Heart left ventricle (tissue), 16 donors: ENCODE data around the gene MCCC2. TPM values are rescaled to one million over a fixed set of nuclear protein-coding genes. Genes with fewer than 3 reads are reported as not detected.
"Not testable (repeated sequence)": the region's sequence is repeated elsewhere in the genome, so short reads cannot be mapped to it uniquely, and the experiment has no call there.

Experiments
- ATAC-seq, 4 donors: fragments of 200-7000 bp; cut with Tn5 transposase; one replicate each; pipeline ENCODE4 v1.9.1; 2020 to 2022; ENCODE audit warnings: moderate library complexity in 4 of 4, mild to moderate bottlenecking in 3 of 4, moderate number of reproducible peaks in 1 of 4
- DNase-seq, 5 donors: peaks; one replicate each; pipeline ENCODE4 v3.0.0-alpha.2; 2020
- H3K27ac ChIP-seq, 12 donors: fragments of 200-600 bp; sonication (generic) in 4 of 12; one replicate each; pipeline versions ENCODE4 v1.5.0 to v1.8.0; 2016 to 2022; ENCODE audit warnings: mild to moderate bottlenecking in 2 of 12
- H3K27me3 ChIP-seq, 9 donors: fragments of 200-600 bp; sonication (generic) in 2 of 9; one replicate each; pipeline versions ENCODE4 v1.5.1 to v1.8.0; 2016 to 2022; ENCODE audit warnings: mild to moderate bottlenecking in 3 of 9
- H3K36me3 ChIP-seq, 9 donors: fragments of 200-600 bp; sonication (generic) in 2 of 9; one replicate each; pipeline versions ENCODE4 v1.5.0 to v1.8.0; 2018 to 2022; ENCODE audit warnings: mild to moderate bottlenecking in 2 of 9
- H3K4me1 ChIP-seq, 12 donors: fragments of 200-600 bp; sonication (generic) in 4 of 12; one replicate each; pipeline versions ENCODE4 v1.5.0 to v1.8.0; 2016 to 2022; ENCODE audit warnings: mild to moderate bottlenecking in 3 of 12
- H3K4me3 ChIP-seq, 12 donors: fragments of 200-600 bp; sonication (generic) in 4 of 12; one replicate each; pipeline versions ENCODE4 v1.5.0 to v1.8.0; 2017 to 2022; ENCODE audit warnings: mild to moderate bottlenecking in 9 of 12, moderate library complexity in 4 of 12
- H3K9me3 ChIP-seq, 12 donors: fragments of 200-600 bp; sonication (generic) in 4 of 12; one replicate each; pipeline versions ENCODE4 v1.5.0 to v1.8.0; 2016 to 2022; ENCODE audit warnings: mild to moderate bottlenecking in 1 of 12
- POLR2A ChIP-seq, 2 donors: fragments of 450-650 bp; IDR thresholded peaks; one replicate each; pipeline ENCODE4 v1.6.1; 2017; ENCODE audit warnings: antibody characterized with exemption in 2 of 2, mild to moderate bottlenecking in 2 of 2, moderate library complexity in 2 of 2
- WGBS, 4 donors: extraction: QIAGEN DNeasy Blood & Tissue Kit in 2 of 4; methylation state at CpG; one replicate each; pipeline versions ENCODE4 v1.1.5 to v1.1.7; 2013 to 2018; 5-methylcytosine and 5-hydroxymethylcytosine counted together
- intact Hi-C, 10 donors: fragments of 100-400 bp; cut with DNase I; formaldehyde crosslinking; loops; one replicate each; pipeline versions ENCODE4 v1.11.1 to v1.14.2; 2022
- polyA plus RNA-seq, 2 donors: library from polyadenylated mRNA; stranded (reverse); fragments of 200-250 nt; gene quantifications; one replicate each; pipeline ENCODE4 v1.2.3, GENCODE V29; 2013
- total RNA-seq, 9 donors: library from RNA; depleted of rRNA in 2 of 9; stranded (reverse); fragments of >200 nt in 2 of 9; fragmentation: NEBNext Ultra II Directional in 3 of 9; extraction: Animal tissue kit (Norgen Biotek cat#: 25700) in 3 of 9; gene quantifications; one replicate each; pipeline versions ENCODE4 v1.1.0 to v1.2.4, GENCODE V29; 2016 to 2023
- TF ChIP-seq, protein P1 (sequence below), 12 donors: fragments of 200-600 bp; sonication (generic) in 4 of 12; IDR thresholded peaks; one replicate each; pipeline versions ENCODE4 v1.5.0 to v1.8.0; 2018 to 2022; ENCODE audit warnings: antibody characterized with exemption in 12 of 12, mild to moderate bottlenecking in 5 of 12
- donor health status: ischemic (EF 13 %, LVEDD 7.1; RV severe dilation, severe dysfunction).
- donor health status: healthy with polysubstance abuse.
- donor health status: DM: no; HTN: yes; CAD: no.
- donor health status: DM: no; HTN: no; CAD: no.
- donor health status: ischemic (EF 25% LVEDD 6.9; RV normal size, moderate dysfunction).
- donor health status: ischemic (EF 25% LVEDD 5.7; RV mildly dilated, moderate dysfunction).
- donor health status: healthy.
- donor health status: DM: yes; HTN: yes; CAD: no.
- donor health status: ischemic (EF 35%, LVEDD 5.7; RV mildly dilated, moderate dysfunction).
- donor health status: nonischemic (EF 11% LVEDD 7.7; RV severe dilation, severe dysfunction).
- donor health status: DM: yes; HTN: yes; CAD: no.
- donor health status: PGD.
- donor health status: ischemic (EF 29% LVEDD 5.4; RV normal size, mild dysfunction).
- donor health status: nonischemic (EF 23%, LVEDD 6.1; RV moderate dilation, normal function).

The MCCC2 gene
- total and polyA plus RNA-seq, 11 donors: 74.3 to 153 (median 97.5) TPM

- no peaks in the 10 kb centered on the region for H3K27me3 ChIP-seq
- DNase-seq: peak in 4 of 5 donors; percentile 69 to 78 (median 72)
- H3K27ac ChIP-seq: peak overlapping the region in 10 of 12 donors; percentile 40 to 85 (median 70)
- H3K9me3 ChIP-seq: no peaks in the 10 kb centered on the region
- 70 to 77% (median 74%) methylated on average over 6 of the region's 6 CpGs for WGBS, 4 donors
- ATAC-seq: peak; percentile 84 to 96 (median 92)
- H3K4me1 ChIP-seq: peaks cover 0 to 17% (median 5%) of the 10 kb centered on the region in 12 donors
- intact Hi-C loops: no loop called here
- peaks cover 3 to 80% (median 72%) of the 10 kb centered on the region in 9 donors for H3K36me3 ChIP-seq
- no peak overlapping the region for H3K4me3 ChIP-seq
- TF ChIP-seq, protein P1, sequence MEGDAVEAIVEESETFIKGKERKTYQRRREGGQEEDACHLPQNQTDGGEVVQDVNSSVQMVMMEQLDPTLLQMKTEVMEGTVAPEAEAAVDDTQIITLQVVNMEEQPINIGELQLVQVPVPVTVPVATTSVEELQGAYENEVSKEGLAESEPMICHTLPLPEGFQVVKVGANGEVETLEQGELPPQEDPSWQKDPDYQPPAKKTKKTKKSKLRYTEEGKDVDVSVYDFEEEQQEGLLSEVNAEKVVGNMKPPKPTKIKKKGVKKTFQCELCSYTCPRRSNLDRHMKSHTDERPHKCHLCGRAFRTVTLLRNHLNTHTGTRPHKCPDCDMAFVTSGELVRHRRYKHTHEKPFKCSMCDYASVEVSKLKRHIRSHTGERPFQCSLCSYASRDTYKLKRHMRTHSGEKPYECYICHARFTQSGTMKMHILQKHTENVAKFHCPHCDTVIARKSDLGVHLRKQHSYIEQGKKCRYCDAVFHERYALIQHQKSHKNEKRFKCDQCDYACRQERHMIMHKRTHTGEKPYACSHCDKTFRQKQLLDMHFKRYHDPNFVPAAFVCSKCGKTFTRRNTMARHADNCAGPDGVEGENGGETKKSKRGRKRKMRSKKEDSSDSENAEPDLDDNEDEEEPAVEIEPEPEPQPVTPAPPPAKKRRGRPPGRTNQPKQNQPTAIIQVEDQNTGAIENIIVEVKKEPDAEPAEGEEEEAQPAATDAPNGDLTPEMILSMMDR (IDR thresholded peaks at IDR 0.05): peak; percentile 31 to 77 (median 58)
- TF ChIP-seq POLR2A (IDR thresholded peaks at IDR 0.05): no peak
Measured at GRCh38 chr5:71601222-71602026, 14.3 kb downstream of the MCCC2 start.

DNA sequence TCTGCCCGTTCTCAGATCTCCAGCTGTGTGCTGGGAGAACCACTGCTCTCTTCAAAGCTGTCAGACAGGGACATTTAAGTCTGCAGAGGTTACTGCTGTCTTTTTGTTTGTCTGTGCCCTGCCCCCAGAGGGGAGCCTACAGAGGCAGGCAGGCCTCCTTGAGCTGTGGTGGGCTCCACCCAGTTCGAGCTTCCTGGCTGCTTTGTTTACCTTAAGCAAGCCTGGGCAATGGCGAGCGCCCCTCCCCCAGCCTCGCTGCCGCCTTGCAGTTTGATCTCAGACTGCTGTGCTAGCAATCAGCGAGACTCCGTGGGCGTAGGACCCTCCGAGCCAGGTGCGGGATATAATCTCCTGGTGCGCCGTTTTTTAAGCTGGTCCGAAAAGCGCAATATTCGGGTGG, 22.8 kb downstream of the MCCC2 start:
- ATAC-seq, H3K4me3 ChIP-seq, H3K27ac ChIP-seq, intact Hi-C loops, H3K9me3 ChIP-seq, H3K4me1 ChIP-seq, DNase-seq, H3K27me3 ChIP-seq: not testable (repeated sequence)
- H3K36me3 ChIP-seq: peaks cover 0 to 40% (median 25%) of the 10 kb centered on the region in 9 donors
- WGBS, 4 donors: 89 to 98% (median 97%) methylated on average over 11 to 15 of the region's 16 CpGs

DNA sequence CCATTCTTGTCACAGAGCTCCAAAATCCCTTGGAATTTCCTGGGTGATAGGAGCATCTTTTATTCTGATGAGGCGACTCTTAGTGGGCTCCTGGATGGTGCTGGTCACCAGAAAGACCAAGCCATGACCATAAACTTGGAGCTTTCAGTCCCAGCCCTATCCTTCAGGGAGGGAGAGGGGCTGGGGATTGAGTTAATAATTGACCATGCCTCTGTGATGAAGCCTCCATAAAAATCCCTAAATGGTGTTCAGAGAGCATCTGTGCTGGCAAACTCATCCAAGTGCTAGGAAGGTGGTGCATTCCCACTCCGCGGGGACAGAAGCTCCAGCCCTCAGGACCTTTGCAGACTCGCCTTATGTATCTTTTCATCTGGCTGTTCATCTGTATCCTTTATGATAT, 28.7 kb downstream of the MCCC2 start:
- Histone ChIP-seq H3K27me3 (no peaks in the 10 kb centered on the region), H3K27ac (no peak overlapping the region), H3K4me1 (no peaks in the 10 kb centered on the region), H3K4me3 (no peak overlapping the region), H3K36me3 (peaks cover 0 to 73% (median 42%) of the 10 kb centered on the region in 9 donors), H3K9me3 (no peaks in the 10 kb centered on the region)
- WGBS, 4 donors: 73 to 99% (median 89%) methylated on average over 4 of the region's 4 CpGs
- DNase-seq (no peak), ATAC-seq (no peak)
- no peak for TF ChIP-seq POLR2A (IDR thresholded peaks at IDR 0.05)
- TF ChIP-seq, protein P1 (IDR thresholded peaks at IDR 0.05): no peak
- intact Hi-C loops: no loop called here

- Histone ChIP-seq H3K27ac (no peak overlapping the region), H3K9me3 (no peaks in the 10 kb centered on the region), H3K27me3 (no peaks in the 10 kb centered on the region), H3K4me3 (no peak overlapping the region), H3K36me3 (peaks cover 0 to 44% (median 24%) of the 10 kb centered on the region in 9 donors), H3K4me1 (peaks cover 0 to 10% (median 0%) of the 10 kb centered on the region in 12 donors)
- ATAC-seq (peak in 1 of 4 donors; percentile 34), DNase-seq (no peak)
- intact Hi-C loops: no loop called here
- 96 to 100% (median 97%) methylated on average over 2 of the region's 2 CpGs for WGBS, 4 donors
- no peak for TF ChIP-seq POLR2A (IDR thresholded peaks at IDR 0.05)
- TF ChIP-seq, protein P1 (IDR thresholded peaks at IDR 0.05): no peak
Measured at GRCh38 chr5:71620630-71621029, 33.5 kb downstream of the MCCC2 start.
